ENCODE data around the gene DRICH1. TPM values are rescaled to one million over a fixed set of nuclear protein-coding genes. Genes with fewer than 3 reads are reported as not detected.

DRICH1 gene
- total and polyA plus RNA-seq, 2 of the 8 experiments (the other 6 are each of a cell fraction or from before 2014, with no cell fraction given) = 0.21 to 0.28 TPM

- Histone ChIP-seq H3K27me3 (replicated peaks in 1 of 4; ENCODE audit: control insufficient read depth in 3 of 4, extremely low read depth in 1 of 4, insufficient read depth in 3 of 4, low read length in 3 of 4) (no peaks in the 10 kb centered on the region), H3K79me1 (ENCODE audit: low read depth, low read length) (no peaks in the 10 kb centered on the region; the same call in 1 of the 2 replicates), H4K5ac (ENCODE audit: insufficient read length, low read depth, low read length) (no peak overlapping the region), H3K23me2 (ENCODE audit: low read depth, low read length) (no peaks in the 10 kb centered on the region), H2BK120ac (replicated peaks; ENCODE audit: low read depth, low read length) (no peak overlapping the region), H3K4me2 (ENCODE audit: insufficient read depth in 1 of 2, low read depth in 2 of 2, low read length in 2 of 2) (no peak overlapping the region), H3K27ac (ENCODE audit: low read depth, low read length) (no peak overlapping the region), H3K23ac (ENCODE audit: insufficient read length) (no peak overlapping the region), H2BK15ac (ENCODE audit: low read length) (no peak overlapping the region), H3K14ac (ENCODE audit: insufficient read length) (no peak overlapping the region), H4K91ac (replicated peaks; ENCODE audit: insufficient read length, low read length) (no peak overlapping the region), H3K36me3 (ENCODE audit: control insufficient read depth in 2 of 4, insufficient read depth in 4 of 4, low read length in 3 of 4) (peaks cover 0 to 4% (median 2%) of the 10 kb centered on the region in 4 experiments; a peak in 3 of 8 replicates), H3K4me3 (ENCODE audit: extremely low read depth in 1 of 4, insufficient read depth in 2 of 4, low read depth in 3 of 4, low read length in 4 of 4) (no peak overlapping the region), H2BK5ac (ENCODE audit: low read depth, low read length) (no peak overlapping the region), H2BK20ac (ENCODE audit: low read length) (no peak overlapping the region), H3K56ac (replicated peaks; ENCODE audit: insufficient read length, low read depth, low read length) (no peak overlapping the region), H3K4ac (replicated peaks; ENCODE audit: insufficient read length, low read depth, low read length) (no peak overlapping the region), H2AK5ac (ENCODE audit: low read depth, low read length) (no peak overlapping the region), H2BK12ac (ENCODE audit: low read depth, low read length) (no peak overlapping the region), H3K4me1 (replicated peaks in 1 of 4; ENCODE audit: control insufficient read depth in 3 of 4, insufficient read depth in 4 of 4, low read length in 3 of 4) (peaks cover 0 to 4% (median 1%) of the 10 kb centered on the region in 4 experiments; a peak in 2 of 7 replicates), H3K9me3 (ENCODE audit: insufficient read depth in 2 of 2, low read depth in 1 of 2, low read length in 1 of 2) (no peaks in the 10 kb centered on the region), H3K79me2 (ENCODE audit: control insufficient read depth in 1 of 2, insufficient read depth in 2 of 2, low read length in 2 of 2) (no peaks in the 10 kb centered on the region), H3K9ac (replicated peaks in 1 of 4; ENCODE audit: extremely low read depth in 1 of 4, low read depth in 3 of 4, low read length in 3 of 4) (no peak overlapping the region), H3K18ac (ENCODE audit: extremely low read depth, low read length) (no peak overlapping the region), H4K20me1 (replicated peaks in 1 of 2; ENCODE audit: control insufficient read depth in 1 of 2, insufficient read depth in 2 of 2, low read length in 2 of 2) (peaks cover 5 to 18% of the 10 kb centered on the region in 2 experiments), H2AFZ (ENCODE audit: low read length) (no peak overlapping the region), H4K8ac (ENCODE audit: extremely low read depth, insufficient read depth, low read length) (no peak overlapping the region)
- FAIRE-seq (no peak), DNase-seq (ENCODE audit: low read depth in 1 of 2, low spot score in 2 of 2) (no peak)
- TF ChIP-seq TAF1 (IDR thresholded peaks at IDR 0.05; ENCODE audit: low read depth, low read length) (no peak), SRF (IDR thresholded peaks at IDR 0.05; ENCODE audit: low read depth, low read length) (no peak), SIRT6 (IDR thresholded peaks at IDR 0.05; ENCODE audit: low read length) (no peak), USF2 (IDR thresholded peaks at IDR 0.05; ENCODE audit: low read length) (no peak), KDM5A (IDR thresholded peaks at IDR 0.05; ENCODE audit: low read length) (no peak), RFX5 (IDR thresholded peaks at IDR 0.05; ENCODE audit: borderline replicate concordance, low read depth, low read length) (no peak), CREB1 (IDR thresholded peaks at IDR 0.05) (no peak), CBX5 (IDR thresholded peaks at IDR 0.05; ENCODE audit: low read depth, low read length) (no peak), SP1 (IDR thresholded peaks at IDR 0.05; ENCODE audit: low read depth, low read length) (no peak), CBX8 (IDR thresholded peaks at IDR 0.05; ENCODE audit: borderline replicate concordance, low read depth, low read length) (no peak), TBP (IDR thresholded peaks at IDR 0.05; ENCODE audit: low read depth, low read length) (no peak), NANOG (IDR thresholded peaks at IDR 0.05; ENCODE audit: insufficient read depth, low read depth, low read length, poor library complexity, severe bottlenecking) (no peak), CHD1 (IDR thresholded peaks at IDR 0.05; ENCODE audit: low read depth, low read length) (no peak)
- CTCF ChIA-PET (ENCODE audit: partially characterized antibody) = no interaction called here
- 80% methylated on average over 5 of the region's 5 CpGs; no CpG with 5 or more reads in 1 of the 2 experiments for WGBS, 2 experiments (ENCODE audit: extremely low coverage in 1 of 2, insufficient coverage in 1 of 2, insufficient read length in 1 of 2, insufficient replicate concordance in 2 of 2, low coverage in 1 of 2, low lambda C conversion rate in 2 of 2, missing lambda C conversion rate in 1 of 2)
- POLR2A ChIA-PET (ENCODE audit: partially characterized antibody) = no interaction called here
Observed at GRCh38 chr22:23681026-23681809, 49.1 kb upstream of the DRICH1 start.

Data from H1 (cell line).